Measurements from ENCODE around the gene EXOC3. TPM values are rescaled to one million over a fixed set of nuclear protein-coding genes. Genes with fewer than 3 reads are reported as not detected.

Gene EXOC3
- total RNA-seq, 1 experiment from 2014 or later, result 24.4 TPM

- Histone ChIP-seq H3K9me3 (ENCODE audit: low read length) (no peaks in the 10 kb centered on the region), H3K4me3 (ENCODE audit: low read length) (no peak overlapping the region), H3K4me1 (ENCODE audit: low read length) (peaks cover 14% of the 10 kb centered on the region), H3K36me3 (ENCODE audit: insufficient read depth, low read length) (no peaks in the 10 kb centered on the region), H3K27ac (ENCODE audit: low read length) (no peak overlapping the region), H3K9me2 (replicated peaks; ENCODE audit: insufficient read depth, low read length) (no peaks in the 10 kb centered on the region), H3K9ac (ENCODE audit: low read length) (no peak overlapping the region), H4K20me1 (ENCODE audit: insufficient read depth, low read depth, low read length) (no peaks in the 10 kb centered on the region), H3K4me2 (ENCODE audit: low read depth, low read length, poor library complexity, severe bottlenecking) (no peak overlapping the region), H2AFZ (ENCODE audit: low read length) (no peak overlapping the region), H3K79me2 (ENCODE audit: low read length) (no peaks in the 10 kb centered on the region), H3K27me3 (ENCODE audit: low read length) (no peaks in the 10 kb centered on the region)
- no peak for DNase-seq
These were observed 21.6 kb upstream of the EXOC3 start for GRCh38 chr5:421287-421880.

- Histone ChIP-seq H3K9me3 (ENCODE audit: low read length) (no peaks in the 10 kb centered on the region), H3K9ac (ENCODE audit: low read length) (no peak overlapping the region), H3K27ac (ENCODE audit: low read length) (no peak overlapping the region), H4K20me1 (ENCODE audit: insufficient read depth, low read depth, low read length) (no peaks in the 10 kb centered on the region), H3K27me3 (ENCODE audit: low read length) (no peaks in the 10 kb centered on the region), H3K4me2 (ENCODE audit: low read depth, low read length, poor library complexity, severe bottlenecking) (no peak overlapping the region), H2AFZ (ENCODE audit: low read length) (no peak overlapping the region), H3K36me3 (ENCODE audit: insufficient read depth, low read length) (no peaks in the 10 kb centered on the region), H3K4me3 (ENCODE audit: low read length) (no peak overlapping the region), H3K4me1 (ENCODE audit: low read length) (peaks cover 13% of the 10 kb centered on the region), H3K79me2 (ENCODE audit: low read length) (no peaks in the 10 kb centered on the region), H3K9me2 (replicated peaks; ENCODE audit: insufficient read depth, low read length) (no peaks in the 10 kb centered on the region)
- DNase-seq, result no peak
These were observed 21.1 kb upstream of the EXOC3 start for GRCh38 chr5:421901-422300.

- Histone ChIP-seq H3K27ac (ENCODE audit: low read length) (no peak overlapping the region), H3K4me3 (ENCODE audit: low read length) (no peak overlapping the region), H3K79me2 (ENCODE audit: low read length) (no peaks in the 10 kb centered on the region), H4K20me1 (ENCODE audit: insufficient read depth, low read depth, low read length) (no peaks in the 10 kb centered on the region), H3K4me1 (ENCODE audit: low read length) (peaks cover 9% of the 10 kb centered on the region), H3K4me2 (ENCODE audit: low read depth, low read length, poor library complexity, severe bottlenecking) (no peak overlapping the region), H3K9me2 (replicated peaks; ENCODE audit: insufficient read depth, low read length) (no peaks in the 10 kb centered on the region), H3K27me3 (ENCODE audit: low read length) (no peaks in the 10 kb centered on the region), H3K9me3 (ENCODE audit: low read length) (no peaks in the 10 kb centered on the region), H2AFZ (ENCODE audit: low read length) (no peak overlapping the region), H3K9ac (ENCODE audit: low read length) (no peak overlapping the region), H3K36me3 (ENCODE audit: insufficient read depth, low read length) (no peaks in the 10 kb centered on the region)
- no peak for DNase-seq
These were observed 20.4 kb upstream of the EXOC3 start for GRCh38 chr5:422323-423232.

GRCh38 chr5:423233-423565, 19.8 kb upstream of the EXOC3 start:
- no peak overlapping the region for H2AFZ ChIP-seq (ENCODE audit: low read length)
- H3K9ac ChIP-seq (ENCODE audit: low read length), result no peak overlapping the region
- H3K27me3 ChIP-seq (ENCODE audit: low read length), result no peaks in the 10 kb centered on the region
- no peaks in the 10 kb centered on the region for H3K36me3 ChIP-seq (ENCODE audit: insufficient read depth, low read length)
- DNase-seq, result no peak
- H3K9me2 ChIP-seq (replicated peaks; ENCODE audit: insufficient read depth, low read length), result no peaks in the 10 kb centered on the region
- no peak overlapping the region for H3K4me2 ChIP-seq (ENCODE audit: low read depth, low read length, poor library complexity, severe bottlenecking)
- H4K20me1 ChIP-seq (ENCODE audit: insufficient read depth, low read depth, low read length), result no peaks in the 10 kb centered on the region
- no peaks in the 10 kb centered on the region for H3K9me3 ChIP-seq (ENCODE audit: low read length)
- H3K4me1 ChIP-seq (ENCODE audit: low read length), result peaks cover 9% of the 10 kb centered on the region
- no peak overlapping the region for H3K27ac ChIP-seq (ENCODE audit: low read length)
- no peaks in the 10 kb centered on the region for H3K79me2 ChIP-seq (ENCODE audit: low read length)
- no peak overlapping the region for H3K4me3 ChIP-seq (ENCODE audit: low read length)

- H3K79me2 ChIP-seq (ENCODE audit: low read length), result no peaks in the 10 kb centered on the region
- peaks cover 9% of the 10 kb centered on the region for H3K4me1 ChIP-seq (ENCODE audit: low read length)
- H3K4me2 ChIP-seq (ENCODE audit: low read depth, low read length, poor library complexity, severe bottlenecking), result no peak overlapping the region
- no peaks in the 10 kb centered on the region for H3K9me2 ChIP-seq (replicated peaks; ENCODE audit: insufficient read depth, low read length)
- H3K27me3 ChIP-seq (ENCODE audit: low read length), result no peaks in the 10 kb centered on the region
- H3K9ac ChIP-seq (ENCODE audit: low read length), result no peak overlapping the region
- no peak for DNase-seq
- H3K36me3 ChIP-seq (ENCODE audit: insufficient read depth, low read length), result no peaks in the 10 kb centered on the region
- H3K9me3 ChIP-seq (ENCODE audit: low read length), result no peaks in the 10 kb centered on the region
- no peak overlapping the region for H3K4me3 ChIP-seq (ENCODE audit: low read length)
- H4K20me1 ChIP-seq (ENCODE audit: insufficient read depth, low read depth, low read length), result no peaks in the 10 kb centered on the region
- no peak overlapping the region for H2AFZ ChIP-seq (ENCODE audit: low read length)
- no peak overlapping the region for H3K27ac ChIP-seq (ENCODE audit: low read length)
These were observed 19.2 kb upstream of the EXOC3 start for GRCh38 chr5:423626-424261.

- Histone ChIP-seq H3K4me3 (ENCODE audit: low read length) (no peak overlapping the region), H4K20me1 (ENCODE audit: insufficient read depth, low read depth, low read length) (no peaks in the 10 kb centered on the region), H3K9me2 (replicated peaks; ENCODE audit: insufficient read depth, low read length) (no peaks in the 10 kb centered on the region), H3K9ac (ENCODE audit: low read length) (peak overlapping the region; percentile 15; the same call in 1 of the 2 replicates), H3K27me3 (ENCODE audit: low read length) (no peaks in the 10 kb centered on the region), H3K36me3 (ENCODE audit: insufficient read depth, low read length) (no peaks in the 10 kb centered on the region), H3K27ac (ENCODE audit: low read length) (0 out of 2 replicates have a peak overlapping the region, but pooled peaks have one; percentile 11), H3K79me2 (ENCODE audit: low read length) (no peaks in the 10 kb centered on the region), H2AFZ (ENCODE audit: low read length) (no peak overlapping the region), H3K4me1 (ENCODE audit: low read length) (peaks cover 9% of the 10 kb centered on the region), H3K4me2 (ENCODE audit: low read depth, low read length, poor library complexity, severe bottlenecking) (no peak overlapping the region), H3K9me3 (ENCODE audit: low read length) (no peaks in the 10 kb centered on the region)
- no peak for DNase-seq
These were observed 18.5 kb upstream of the EXOC3 start for GRCh38 chr5:424301-425110.

- peaks cover 9% of the 10 kb centered on the region for H3K4me1 ChIP-seq (ENCODE audit: low read length)
- H2AFZ ChIP-seq (ENCODE audit: low read length), result no peak overlapping the region
- no peaks in the 10 kb centered on the region for H3K9me2 ChIP-seq (replicated peaks; ENCODE audit: insufficient read depth, low read length)
- H3K27ac ChIP-seq (ENCODE audit: low read length), result no peak overlapping the region
- H3K4me3 ChIP-seq (ENCODE audit: low read length), result no peak overlapping the region
- peak; percentile 64 for DNase-seq
- H4K20me1 ChIP-seq (ENCODE audit: insufficient read depth, low read depth, low read length), result no peaks in the 10 kb centered on the region
- H3K79me2 ChIP-seq (ENCODE audit: low read length), result no peaks in the 10 kb centered on the region
- H3K36me3 ChIP-seq (ENCODE audit: insufficient read depth, low read length), result no peaks in the 10 kb centered on the region
- H3K27me3 ChIP-seq (ENCODE audit: low read length), result no peaks in the 10 kb centered on the region
- H3K4me2 ChIP-seq (ENCODE audit: low read depth, low read length, poor library complexity, severe bottlenecking), result no peak overlapping the region
- no peak overlapping the region for H3K9ac ChIP-seq (ENCODE audit: low read length)
- no peaks in the 10 kb centered on the region for H3K9me3 ChIP-seq (ENCODE audit: low read length)
These were observed 17.3 kb upstream of the EXOC3 start for GRCh38 chr5:425714-426113.

Measured in Karpas-422 (cell line).